Uterus (tissue), 2 donors: ENCODE results near the gene DLG1.

ENCODE experiments used
- CTCF ChIP-seq, 4 experiments: fragments of 200-600 bp in 2 of 4; fragments of 450-650 bp in 2 of 4; sonication (generic) in 2 of 4; IDR thresholded peaks; one replicate each; pipeline ENCODE4 v1.5.1; 2016 to 2019; ENCODE audit warnings: antibody characterized with exemption in 4 of 4, mild to moderate bottlenecking in 2 of 4, moderate library complexity in 1 of 4
- POLR2A ChIP-seq, 2 donors: fragments of 450-650 bp; IDR thresholded peaks; one replicate each; pipeline ENCODE4 v1.6.1; 2016; ENCODE audit warnings: antibody characterized with exemption in 2 of 2, mild to moderate bottlenecking in 1 of 2, moderate library complexity in 1 of 2

DNA sequence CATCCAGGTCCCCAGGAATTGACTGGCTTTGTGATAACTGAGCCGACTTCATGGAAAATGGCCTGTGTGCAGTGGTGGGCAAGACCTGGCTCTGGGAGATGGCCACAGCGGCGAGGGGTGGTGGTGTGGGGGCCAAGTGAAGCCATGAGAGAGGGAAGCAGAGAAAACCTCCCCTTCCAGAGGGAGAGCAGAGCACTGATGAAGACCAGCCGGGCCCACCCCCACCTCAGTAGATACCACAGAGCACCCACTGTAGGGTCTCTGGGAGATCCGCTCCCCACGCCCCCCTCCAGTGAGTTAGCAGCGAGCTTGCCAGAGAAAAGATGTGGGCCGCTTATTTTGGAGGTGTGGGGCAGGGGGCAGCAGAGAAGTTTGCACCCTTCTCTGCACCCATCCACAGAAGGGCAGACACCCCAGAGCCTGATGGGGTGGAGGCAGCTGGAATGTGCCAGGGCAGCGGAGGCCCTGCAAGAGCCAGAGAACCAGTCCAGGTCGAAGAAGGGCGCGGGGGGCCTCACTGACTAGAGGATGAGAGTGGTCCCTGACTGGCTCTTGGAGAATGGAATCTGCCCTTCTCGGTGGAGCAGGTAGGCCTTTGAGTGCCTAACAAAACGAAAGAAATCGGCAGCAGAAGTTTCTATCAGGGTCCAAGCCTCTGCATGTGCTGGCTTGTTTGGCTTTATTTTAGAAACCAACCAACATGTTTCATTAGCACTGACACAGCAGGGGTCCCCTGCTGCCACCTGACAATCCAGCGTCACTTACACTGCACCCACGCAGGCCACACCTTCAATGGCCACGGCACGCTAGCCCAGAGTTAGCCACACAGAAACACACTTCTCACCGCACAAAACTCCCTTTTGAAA is 297.1 kb downstream of the DLG1 start:
- TF ChIP-seq POLR2A (IDR thresholded peaks at IDR 0.05), result no peak
- no peak for TF ChIP-seq CTCF (IDR thresholded peaks at IDR 0.05)
